Activated CD4-positive, CD25-positive, alpha-beta regulatory T cell (primary cell): ENCODE measurements around the gene NDUFA3.
"Not testable (repeated sequence)": the region's sequence is repeated elsewhere in the genome, so short reads cannot be mapped to it uniquely, and the experiment has no call there.

Experiments used
- DNase-seq, 4 experiments: peaks; one replicate each; lab custom pipeline; 2025; lab: John Stamatoyannopoulos, UW

The NDUFA3 gene

GRCh38 chr19:54102421-54103169 lies at the start of gene NDUFA3:
NDUFA3 (plus strand) TSS chr19:54102855; CDS start chr19:54102879, 24 bp downstream.
- peak; percentile 88 to 97 (median 94) for DNase-seq

- no peak for DNase-seq
These were observed 40.0 kb upstream of the NDUFA3 start for GRCh38 chr19:54062643-54063042.

GRCh38 chr19:54063350-54064116 lies 39.1 kb upstream of the NDUFA3 start, which contains the start of gene VSTM1:
VSTM1 (minus strand) TSS chr19:54063897; CDS start chr19:54063777, 120 bp downstream.
- no peak for DNase-seq

GRCh38 chr19:54069470-54069869 lies 33.2 kb upstream of the NDUFA3 start:
- DNase-seq, result no peak

- no peak for DNase-seq
These were observed 28.8 kb upstream of the NDUFA3 start for GRCh38 chr19:54073829-54074228.

GRCh38 chr19:54074851-54075250 lies 27.8 kb upstream of the NDUFA3 start:
- no peak for DNase-seq

GRCh38 chr19:54077334-54077733 lies 25.3 kb upstream of the NDUFA3 start:
- DNase-seq, result no peak

- DNase-seq, result no peak
These were observed 21.6 kb upstream of the NDUFA3 start, which contains the start of gene TARM1 for GRCh38 chr19:54081032-54081431. TARM1 (minus strand) TSS chr19:54081365; CDS start chr19:54081340, 25 bp downstream.

- DNase-seq, result no peak
These were observed 18.2 kb upstream of the NDUFA3 start for GRCh38 chr19:54084410-54084809.

- DNase-seq, result no peak
These were observed 8.1 kb upstream of the NDUFA3 start for GRCh38 chr19:54094426-54095000.

GRCh38 chr19:54095136-54095858 lies 7.4 kb upstream of the NDUFA3 start:
- DNase-seq, result no peak

- peak in 2 of 4 experiments; percentile 22 to 44 for DNase-seq
These were observed 6.6 kb upstream of the NDUFA3 start for GRCh38 chr19:54095859-54096616.

- DNase-seq, result no peak
These were observed 6.0 kb upstream of the NDUFA3 start for GRCh38 chr19:54096617-54097106.

GRCh38 chr19:54099190-54099902 lies 3.3 kb upstream of the NDUFA3 start:
- DNase-seq, result no peak

GRCh38 chr19:54099903-54100255 lies 2.8 kb upstream of the NDUFA3 start:
- not testable (repeated sequence) for DNase-seq

- DNase-seq, result no peak
These were observed 2.1 kb upstream of the NDUFA3 start, which contains the start of gene OSCAR for GRCh38 chr19:54100561-54100960. OSCAR (minus strand) TSS chr19:54100803; CDS start chr19:54100792, 11 bp downstream.

- no peak for DNase-seq
These were observed 2.5 kb downstream of the NDUFA3 start for GRCh38 chr19:54104998-54105715.

- DNase-seq, result no peak
These were observed 3.1 kb downstream of the NDUFA3 start for GRCh38 chr19:54105796-54106195.

- DNase-seq, result no peak
These were observed 4.1 kb downstream of the NDUFA3 start for GRCh38 chr19:54106716-54107115.
